DND-41 (cell line): Measurements from ENCODE around the gene RAB37.

ENCODE experiments used
- ATAC-seq: fragments of 200-7000 bp; cut with Tn5 transposase; 3 replicates; pipeline ENCODE4 v1.9.1; 2021; ENCODE audit warnings: low read depth; ENCODE audit not compliant: insufficient read depth
- DNase-seq: peaks from one replicate; pipeline ENCODE4 v3.0.0-alpha.2; 2020
- H2AFZ ChIP-seq: 2 replicates; pipeline ENCODE4 v1.6.0; 2012; ENCODE audit warnings: low read depth, low read length
- H3K27ac ChIP-seq: 2 replicates; pipeline ENCODE4 v1.5.1; 2012; ENCODE audit warnings: low read length, inconsistent platforms
- H3K27me3 ChIP-seq: fragments of 200-600 bp; sonication (generic); 2 replicates; pipeline ENCODE4 v1.6.0; 2012; ENCODE audit warnings: low read length, mild to moderate bottlenecking, inconsistent platforms; ENCODE audit not compliant: insufficient read depth, poor library complexity
- H3K36me3 ChIP-seq: 2 replicates; pipeline ENCODE4 v1.5.1; 2012; ENCODE audit warnings: low read length, inconsistent platforms; ENCODE audit not compliant: insufficient read depth
- H3K4me1 ChIP-seq: 2 replicates; pipeline ENCODE4 v1.5.1; 2012; ENCODE audit warnings: mild to moderate bottlenecking, low read length; ENCODE audit not compliant: insufficient read depth
- H3K4me2 ChIP-seq: 2 replicates; pipeline ENCODE4 v1.6.0; 2012; ENCODE audit warnings: mild to moderate bottlenecking, moderate library complexity, low read length, inconsistent platforms; ENCODE audit not compliant: insufficient read depth
- H3K4me3 ChIP-seq, 2 experiments: fragments of 200-600 bp in 1 of 2; shearing (Covaris generic) in 1 of 2; 2 replicates each; pipeline ENCODE4 v1.5.1; 2012 to 2016; ENCODE audit warnings: inconsistent platforms in 2 of 2, low read length in 2 of 2, mild to moderate bottlenecking in 2 of 2, low read depth in 1 of 2, moderate library complexity in 1 of 2
- H3K79me2 ChIP-seq: 2 replicates; pipeline ENCODE4 v1.6.0; 2012; ENCODE audit warnings: low read length, inconsistent platforms; ENCODE audit not compliant: insufficient read depth
- H3K9ac ChIP-seq: 2 replicates; pipeline ENCODE4 v1.6.0; 2012; ENCODE audit warnings: low read depth, mild to moderate bottlenecking, inconsistent platforms, low read length, moderate library complexity
- H3K9me3 ChIP-seq: 2 replicates; pipeline ENCODE4 v1.5.1; 2012; ENCODE audit warnings: low read length, moderate library complexity, mild to moderate bottlenecking, inconsistent platforms; ENCODE audit not compliant: insufficient read depth, severe bottlenecking
- H4K20me1 ChIP-seq: 2 replicates; pipeline ENCODE4 v1.6.0; 2012; ENCODE audit warnings: low read length; ENCODE audit not compliant: insufficient read depth
- EZH2 ChIP-seq: IDR thresholded peaks from 3 replicates; pipeline ENCODE4 v1.6.1; 2012; ENCODE audit warnings: borderline replicate concordance, low read depth, mild to moderate bottlenecking, moderate library complexity, low read length, inconsistent platforms; ENCODE audit not compliant: severe bottlenecking
- TF ChIP-seq, protein P1 (sequence below): IDR thresholded peaks from 2 replicates; pipeline ENCODE4 v1.5.1; 2012; ENCODE audit warnings: borderline replicate concordance, low read length, moderate library complexity, mild to moderate bottlenecking; ENCODE audit not compliant: poor library complexity, severe bottlenecking; ENCODE audit errors: extremely low read depth

RAB37 gene

GRCh38 chr17:74729866-74730265 is 7.2 kb upstream of the RAB37 start:
- no peak for ATAC-seq
- no peaks in the 10 kb centered on the region for H4K20me1 ChIP-seq

GRCh38 chr17:74730491-74731346 is 6.3 kb upstream of the RAB37 start:
- DNase-seq (no peak), ATAC-seq (peak; percentile 54)
- H3K27ac ChIP-seq, result no peak overlapping the region
- H2AFZ ChIP-seq, result no peak overlapping the region
- no peak overlapping the region for H3K4me2 ChIP-seq
- H3K4me3 ChIP-seq, result no peak overlapping the region
- no peaks in the 10 kb centered on the region for H3K4me1 ChIP-seq
- H4K20me1 ChIP-seq, result no peaks in the 10 kb centered on the region
- no peaks in the 10 kb centered on the region for H3K36me3 ChIP-seq
- no peak overlapping the region for H3K9ac ChIP-seq
- no peaks in the 10 kb centered on the region for H3K27me3 ChIP-seq
- H3K79me2 ChIP-seq, result no peaks in the 10 kb centered on the region
- H3K9me3 ChIP-seq, result no peaks in the 10 kb centered on the region
- TF ChIP-seq EZH2, result no peak
- TF ChIP-seq, protein P1, sequence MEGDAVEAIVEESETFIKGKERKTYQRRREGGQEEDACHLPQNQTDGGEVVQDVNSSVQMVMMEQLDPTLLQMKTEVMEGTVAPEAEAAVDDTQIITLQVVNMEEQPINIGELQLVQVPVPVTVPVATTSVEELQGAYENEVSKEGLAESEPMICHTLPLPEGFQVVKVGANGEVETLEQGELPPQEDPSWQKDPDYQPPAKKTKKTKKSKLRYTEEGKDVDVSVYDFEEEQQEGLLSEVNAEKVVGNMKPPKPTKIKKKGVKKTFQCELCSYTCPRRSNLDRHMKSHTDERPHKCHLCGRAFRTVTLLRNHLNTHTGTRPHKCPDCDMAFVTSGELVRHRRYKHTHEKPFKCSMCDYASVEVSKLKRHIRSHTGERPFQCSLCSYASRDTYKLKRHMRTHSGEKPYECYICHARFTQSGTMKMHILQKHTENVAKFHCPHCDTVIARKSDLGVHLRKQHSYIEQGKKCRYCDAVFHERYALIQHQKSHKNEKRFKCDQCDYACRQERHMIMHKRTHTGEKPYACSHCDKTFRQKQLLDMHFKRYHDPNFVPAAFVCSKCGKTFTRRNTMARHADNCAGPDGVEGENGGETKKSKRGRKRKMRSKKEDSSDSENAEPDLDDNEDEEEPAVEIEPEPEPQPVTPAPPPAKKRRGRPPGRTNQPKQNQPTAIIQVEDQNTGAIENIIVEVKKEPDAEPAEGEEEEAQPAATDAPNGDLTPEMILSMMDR, result no peak

More at GRCh38 chr17:74729866-74730265, 7.2 kb upstream of the RAB37 start:
- Histone ChIP-seq H3K4me3 (no peak overlapping the region), H3K4me1 (no peaks in the 10 kb centered on the region), H3K4me2 (no peak overlapping the region), H3K27ac (no peak overlapping the region), H3K27me3 (no peaks in the 10 kb centered on the region), H2AFZ (no peak overlapping the region), H3K36me3 (no peaks in the 10 kb centered on the region), H3K9ac (no peak overlapping the region), H3K9me3 (no peaks in the 10 kb centered on the region), H3K79me2 (no peaks in the 10 kb centered on the region)
- DNase-seq, result no peak
- TF ChIP-seq, protein P1, result no peak
- no peak for TF ChIP-seq EZH2

DNA sequence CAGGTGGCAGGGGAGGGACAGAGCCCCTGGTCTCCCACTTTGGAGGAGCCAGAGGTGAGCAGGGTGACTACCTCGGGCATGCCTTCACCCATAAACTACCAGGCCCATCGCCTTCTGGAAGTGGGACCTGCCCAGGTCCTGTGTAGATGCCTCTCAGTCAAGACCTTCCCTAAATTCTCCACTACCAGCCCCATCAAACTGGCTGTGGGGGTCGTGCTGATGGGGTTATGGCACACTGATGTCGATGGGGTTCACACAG is 5.8 kb upstream of the RAB37 start:
- TF ChIP-seq, protein P1, result no peak
- TF ChIP-seq EZH2, result no peak
- Histone ChIP-seq H2AFZ (no peak overlapping the region), H3K4me3 (no peak overlapping the region), H3K27me3 (no peaks in the 10 kb centered on the region), H4K20me1 (no peaks in the 10 kb centered on the region), H3K9me3 (no peaks in the 10 kb centered on the region), H3K9ac (no peak overlapping the region), H3K79me2 (no peaks in the 10 kb centered on the region), H3K4me2 (no peak overlapping the region), H3K4me1 (no peaks in the 10 kb centered on the region; the same call in 1 of the 2 replicates), H3K36me3 (no peaks in the 10 kb centered on the region), H3K27ac (no peak overlapping the region)
- DNase-seq, result no peak
- no peak for ATAC-seq
